ENCODE results near the gene DHX30. TPM values are rescaled to one million over a fixed set of nuclear protein-coding genes. Genes with fewer than 3 reads are reported as not detected.

The DHX30 gene
- total RNA-seq, 2 experiments from 2014 or later: 96.6 to 102 TPM

GRCh38 chr3:47847801-47848518, 45.0 kb downstream of the DHX30 start:
- Histone ChIP-seq H2AFZ (ENCODE audit: low read length) (no peak overlapping the region), H4K20me1 (ENCODE audit: insufficient read depth, low read length) (no peaks in the 10 kb centered on the region), H3K4me2 (ENCODE audit: low read length) (no peak overlapping the region), H3K9me3 (ENCODE audit: low read length) (no peaks in the 10 kb centered on the region), H3K79me2 (ENCODE audit: insufficient read depth, low read depth, low read length) (no peaks in the 10 kb centered on the region), H3K36me3 (ENCODE audit: insufficient read depth, low read length) (peaks cover 90% of the 10 kb centered on the region), H3K27ac (ENCODE audit: low read depth, low read length, poor library complexity, severe bottlenecking) (no peak overlapping the region), H3K4me1 (ENCODE audit: insufficient read depth, low read length, poor library complexity, severe bottlenecking) (no peaks in the 10 kb centered on the region), H3K4me3 (ENCODE audit: low read depth, low read length, poor library complexity, severe bottlenecking) (no peak overlapping the region), H3K9me2 (ENCODE audit: insufficient read depth, low read length) (no peaks in the 10 kb centered on the region)
- ChIA-PET POLR2A (interaction anchor here (0.6 kb wide), 1 partner anchor 99 kb away, joined by 4 read pairs; no protein-coding TSS in a partner anchor), CTCF (ENCODE audit: unreplicated experiment) (no interaction called here)
- DNase-seq (ENCODE audit: low spot score): no peak
- TF ChIP-seq EZH2phosphoT487 (IDR thresholded peaks at IDR 0.05; ENCODE audit: borderline replicate concordance, low read depth, low read length) (no peak), CTCF (conservative IDR thresholded peaks at IDR 0.05; ENCODE audit: low read length) (no peak)
- BruUV-seq (replicated peaks): no TSS peak
- intact Hi-C loops (cut with micrococcal nuclease; ENCODE audit: unreplicated experiment): no loop called here

- Histone ChIP-seq H3K27ac (ENCODE audit: low read depth, low read length, poor library complexity, severe bottlenecking) (no peak overlapping the region), H3K4me2 (ENCODE audit: low read length) (no peak overlapping the region), H2AFZ (ENCODE audit: low read length) (no peak overlapping the region), H3K9me3 (ENCODE audit: low read length) (no peaks in the 10 kb centered on the region), H3K9me2 (ENCODE audit: insufficient read depth, low read length) (no peaks in the 10 kb centered on the region), H3K79me2 (ENCODE audit: insufficient read depth, low read depth, low read length) (no peaks in the 10 kb centered on the region), H3K36me3 (ENCODE audit: insufficient read depth, low read length) (peaks cover 83% of the 10 kb centered on the region), H4K20me1 (ENCODE audit: insufficient read depth, low read length) (no peaks in the 10 kb centered on the region), H3K4me1 (ENCODE audit: insufficient read depth, low read length, poor library complexity, severe bottlenecking) (no peaks in the 10 kb centered on the region), H3K4me3 (ENCODE audit: low read depth, low read length, poor library complexity, severe bottlenecking) (no peak overlapping the region)
- CTCF ChIA-PET (ENCODE audit: unreplicated experiment): no interaction called here
- TF ChIP-seq CTCF (conservative IDR thresholded peaks at IDR 0.05; ENCODE audit: low read length) (no peak), EZH2phosphoT487 (IDR thresholded peaks at IDR 0.05; ENCODE audit: borderline replicate concordance, low read depth, low read length) (no peak)
- POLR2A ChIA-PET: interaction anchor here (0.6 kb wide), 1 partner anchor 331 kb away, joined by 4 read pairs; no protein-coding TSS in a partner anchor
- intact Hi-C loops (cut with micrococcal nuclease; ENCODE audit: unreplicated experiment): no loop called here
- no TSS peak for BruUV-seq (replicated peaks)
- DNase-seq (ENCODE audit: low spot score): no peak
Measured at GRCh38 chr3:47848599-47849117, 45.7 kb downstream of the DHX30 start.

GRCh38 chr3:47849186-47849698, 46.3 kb downstream of the DHX30 start:
- Histone ChIP-seq H3K4me1 (ENCODE audit: insufficient read depth, low read length, poor library complexity, severe bottlenecking) (no peaks in the 10 kb centered on the region), H3K79me2 (ENCODE audit: insufficient read depth, low read depth, low read length) (no peaks in the 10 kb centered on the region), H2AFZ (ENCODE audit: low read length) (no peak overlapping the region), H4K20me1 (ENCODE audit: insufficient read depth, low read length) (no peaks in the 10 kb centered on the region), H3K9me3 (ENCODE audit: low read length) (no peaks in the 10 kb centered on the region), H3K9me2 (ENCODE audit: insufficient read depth, low read length) (no peaks in the 10 kb centered on the region), H3K4me2 (ENCODE audit: low read length) (no peak overlapping the region), H3K4me3 (ENCODE audit: low read depth, low read length, poor library complexity, severe bottlenecking) (no peak overlapping the region), H3K36me3 (ENCODE audit: insufficient read depth, low read length) (peaks cover 77% of the 10 kb centered on the region), H3K27ac (ENCODE audit: low read depth, low read length, poor library complexity, severe bottlenecking) (no peak overlapping the region)
- intact Hi-C loops (cut with micrococcal nuclease; ENCODE audit: unreplicated experiment): no loop called here
- DNase-seq (ENCODE audit: low spot score): no peak
- no peak for TF ChIP-seq CTCF (conservative IDR thresholded peaks at IDR 0.05; ENCODE audit: low read length)
- TF ChIP-seq EZH2phosphoT487 (IDR thresholded peaks at IDR 0.05; ENCODE audit: borderline replicate concordance, low read depth, low read length): no peak
- BruUV-seq (replicated peaks): TSS peak; percentile 56
- POLR2A ChIA-PET: interaction anchor here (0.6 kb wide), 1 partner anchor 331 kb away, joined by 4 read pairs; no protein-coding TSS in a partner anchor
- CTCF ChIA-PET (ENCODE audit: unreplicated experiment): no interaction called here
